ENCODE data around the gene ACAD8.

Gene ACAD8

DNA sequence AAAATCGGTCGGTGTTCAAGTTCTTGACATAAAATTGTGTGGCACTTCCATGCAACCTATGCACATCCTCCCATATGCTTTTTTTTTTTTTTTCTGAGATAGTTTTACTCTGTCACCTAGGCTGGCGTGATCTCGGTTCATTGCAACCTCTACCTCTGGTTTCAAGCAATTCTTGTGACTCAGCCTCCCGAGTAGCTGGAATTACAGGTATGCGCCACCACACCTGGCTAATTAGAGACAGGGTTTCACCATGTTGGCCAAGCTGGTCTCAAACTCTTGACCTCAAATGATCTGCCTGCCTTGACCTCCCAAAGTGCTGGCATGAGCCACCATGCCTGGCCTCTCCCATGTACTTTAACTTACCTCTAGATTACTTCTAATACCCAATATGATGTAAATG is 37.8 kb downstream of the ACAD8 start:
- DNase-seq (ENCODE audit: low read depth): no peak

DNA sequence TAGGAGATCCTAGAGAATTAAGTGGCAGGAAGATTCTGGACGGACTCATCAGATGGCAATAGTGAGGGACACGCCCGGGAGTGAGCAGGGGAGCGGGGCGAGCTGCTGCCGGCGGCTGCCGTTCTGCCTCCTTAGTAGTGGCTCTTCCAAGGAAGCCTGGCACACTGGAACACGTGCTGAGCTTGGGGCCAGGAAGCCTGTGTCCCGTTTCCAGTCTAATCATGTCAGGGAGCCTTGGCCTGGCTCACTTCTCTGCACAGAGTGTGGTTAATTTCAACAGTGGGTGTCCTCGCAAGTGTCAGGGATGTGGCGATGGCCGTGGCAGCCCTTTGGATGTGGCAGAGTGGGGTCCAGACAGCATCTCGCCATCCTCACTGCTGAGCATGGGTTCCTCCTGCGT is 39.3 kb downstream of the ACAD8 start:
- no peak for DNase-seq (ENCODE audit: low read depth)

DNA sequence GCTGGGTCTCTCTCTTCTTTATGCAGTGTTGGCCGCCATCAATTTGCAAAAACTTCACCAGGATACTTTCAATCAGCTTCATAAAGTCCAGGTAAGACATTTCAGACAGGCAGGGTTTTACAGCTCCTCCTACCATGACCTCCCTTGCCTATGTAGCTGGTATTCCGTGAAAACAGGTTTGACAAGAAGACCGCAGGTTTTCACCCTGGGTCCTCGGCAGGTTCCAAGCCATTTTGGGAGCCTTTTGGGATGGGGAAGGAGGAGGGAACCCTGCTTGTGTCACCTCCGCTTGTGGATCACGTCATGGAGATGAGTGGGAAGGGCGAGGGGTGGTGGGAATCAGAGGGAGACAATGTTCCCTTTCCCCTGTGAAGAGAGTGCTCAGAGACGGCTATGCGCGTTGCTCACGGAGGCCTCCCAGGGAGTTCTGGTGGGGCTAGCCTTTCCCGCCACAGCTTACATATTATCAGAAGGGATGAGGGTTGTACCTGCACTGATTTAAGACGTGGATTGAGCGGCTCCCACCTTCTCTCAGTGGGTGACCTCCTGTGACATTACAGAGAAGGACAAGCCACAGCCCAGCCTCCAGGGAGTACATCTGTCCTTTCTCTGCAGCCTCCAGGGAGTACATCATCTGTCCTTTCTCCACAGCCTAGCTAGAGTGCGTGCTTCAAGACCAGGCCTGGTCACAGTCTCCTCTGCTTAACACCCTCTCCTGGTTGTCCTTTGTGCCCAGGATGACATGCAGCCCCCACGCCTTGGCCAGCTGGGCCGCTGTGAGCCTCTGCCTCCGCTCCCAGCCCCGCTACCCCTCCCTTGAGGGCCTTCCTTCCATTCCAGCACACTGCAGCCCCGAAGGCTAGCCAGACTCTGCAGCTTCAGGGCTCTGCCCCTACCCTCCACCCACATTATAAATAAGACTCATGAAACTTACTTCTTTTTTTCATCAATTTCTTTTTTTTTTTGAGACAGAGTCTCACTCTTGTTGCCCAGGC is 40.0 kb downstream of the ACAD8 start:
- DNase-seq (ENCODE audit: low read depth): no peak

DNA sequence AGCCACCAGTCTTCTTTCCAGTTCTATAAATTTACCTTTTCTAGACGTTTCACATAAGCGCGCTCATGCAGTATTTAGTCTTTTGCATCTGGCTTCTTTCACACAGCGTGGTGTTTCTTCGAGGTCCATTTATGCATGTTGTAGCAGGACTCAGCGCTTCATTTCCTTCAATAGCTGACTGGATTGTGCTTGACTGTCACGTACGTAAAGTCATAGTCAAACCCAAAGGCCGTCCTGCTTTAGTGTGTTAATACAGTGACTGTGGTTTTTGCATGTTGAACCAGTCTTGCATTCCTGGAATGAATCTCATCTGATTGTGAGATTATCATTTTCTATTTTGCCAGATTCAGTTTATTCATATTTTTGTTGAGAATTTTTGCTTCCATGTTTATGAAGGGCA is 41.3 kb downstream of the ACAD8 start:
- DNase-seq (ENCODE audit: low read depth): no peak

DNA sequence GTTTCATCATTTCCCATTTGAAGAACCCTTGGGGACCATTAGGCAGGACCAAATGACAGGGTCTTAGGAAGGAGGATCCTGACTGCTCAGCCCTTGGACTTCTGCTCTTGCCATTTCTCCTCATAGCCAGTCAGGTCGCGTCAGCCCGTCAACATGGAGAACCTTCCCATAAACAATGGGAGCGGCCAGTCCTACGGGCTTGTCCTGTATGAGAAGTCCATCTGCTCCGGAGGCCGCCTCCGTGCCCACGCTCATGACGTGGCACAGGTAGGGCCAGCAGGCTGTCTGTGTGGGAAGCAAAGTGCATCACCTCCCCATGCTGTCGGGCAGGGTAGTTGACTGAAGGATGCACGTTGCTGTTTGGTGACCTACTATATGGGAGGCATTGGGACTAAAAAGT is 58.9 kb downstream of the ACAD8 start:
- DNase-seq (ENCODE audit: low read depth): no peak

DNA sequence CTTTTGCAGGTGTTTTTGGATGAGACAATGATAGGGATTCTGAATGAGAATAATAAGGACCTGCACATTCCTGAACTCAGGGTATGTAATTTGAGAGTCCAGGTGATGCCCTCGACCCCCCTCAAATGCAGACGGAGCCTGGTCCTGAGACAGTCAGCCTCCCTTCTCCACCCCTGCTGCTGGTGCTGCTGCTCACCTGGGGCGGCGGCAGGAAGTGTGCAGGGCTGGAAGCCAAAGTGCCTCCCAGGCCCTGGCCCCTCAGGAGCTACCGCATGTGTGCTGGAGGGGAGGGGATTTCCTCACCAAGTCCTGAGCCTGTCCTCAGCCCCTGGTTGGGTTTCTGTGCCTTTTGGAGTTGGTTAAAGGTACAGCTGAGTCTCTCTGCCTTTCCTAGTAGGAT is 59.4 kb downstream of the ACAD8 start:
- no peak for DNase-seq (ENCODE audit: low read depth)

DNA sequence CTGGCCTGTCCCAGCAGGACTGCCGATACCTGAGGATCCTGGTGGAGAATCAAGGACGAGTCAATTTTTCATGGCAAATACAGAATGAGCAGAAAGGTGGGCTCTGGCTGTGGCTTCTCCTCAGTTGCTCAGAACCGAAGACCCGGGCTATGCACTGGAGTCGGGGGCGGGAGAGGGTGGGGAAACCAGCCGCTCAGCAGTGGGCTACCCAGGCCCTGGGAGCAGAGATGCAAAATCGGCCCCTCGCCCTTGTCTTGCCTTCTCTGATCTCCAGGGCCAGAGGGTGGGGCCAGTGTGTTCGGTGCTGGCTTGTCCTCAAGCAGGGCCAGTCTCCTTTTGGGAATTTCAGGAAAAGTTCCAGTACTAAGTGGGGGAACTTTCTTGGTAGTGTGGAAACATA is 60.0 kb downstream of the ACAD8 start:
- DNase-seq (ENCODE audit: low read depth): no peak

DNA sequence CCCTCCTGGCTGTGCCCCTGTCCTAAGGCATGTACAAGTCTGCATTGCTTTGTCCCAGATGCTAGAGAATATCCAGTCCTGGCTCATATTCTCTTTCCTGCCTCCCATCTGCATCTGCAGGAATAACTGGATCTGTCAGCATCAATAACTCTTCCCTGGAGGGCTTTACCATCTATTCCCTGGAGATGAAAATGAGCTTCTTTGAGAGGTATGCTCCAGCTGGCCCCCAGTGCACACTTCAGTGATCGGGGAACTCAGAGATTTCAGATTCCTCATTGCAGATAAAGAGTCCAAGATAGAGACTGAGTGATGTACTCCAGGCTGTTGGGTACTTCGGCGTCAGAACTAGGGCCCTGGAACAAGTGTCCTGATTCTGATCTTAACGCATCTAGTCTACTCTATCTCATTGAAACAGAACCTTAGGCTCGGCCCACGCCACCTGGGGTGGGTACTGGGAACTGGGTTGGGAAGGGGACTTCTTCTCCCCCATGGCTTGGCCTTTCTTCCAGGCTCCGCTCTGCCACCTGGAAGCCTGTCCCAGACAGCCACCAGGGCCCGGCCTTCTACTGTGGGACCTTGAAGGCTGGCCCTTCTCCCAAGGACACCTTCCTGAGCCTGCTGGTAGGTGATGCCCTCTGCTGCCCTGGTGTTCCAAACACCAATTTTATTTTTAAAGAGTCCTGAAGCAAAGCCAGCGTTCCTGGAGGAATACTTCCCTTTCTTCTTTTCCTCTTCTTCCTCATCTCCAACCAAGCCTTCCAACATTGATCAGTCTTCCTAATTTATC is 60.6 kb downstream of the ACAD8 start:
- no peak for DNase-seq (ENCODE audit: low read depth)
